Colon (tissue), 2 donors: ENCODE data around the gene SMARCC2.

ENCODE experiments used
- FAIRE-seq: peaks from 2 replicates; lab custom pipeline; 2012; peaks lifted over from hg19 to GRCh38; lab: Jason Lieb, UNC
- donor health status: control.
- donor health status: control.

Gene SMARCC2

DNA sequence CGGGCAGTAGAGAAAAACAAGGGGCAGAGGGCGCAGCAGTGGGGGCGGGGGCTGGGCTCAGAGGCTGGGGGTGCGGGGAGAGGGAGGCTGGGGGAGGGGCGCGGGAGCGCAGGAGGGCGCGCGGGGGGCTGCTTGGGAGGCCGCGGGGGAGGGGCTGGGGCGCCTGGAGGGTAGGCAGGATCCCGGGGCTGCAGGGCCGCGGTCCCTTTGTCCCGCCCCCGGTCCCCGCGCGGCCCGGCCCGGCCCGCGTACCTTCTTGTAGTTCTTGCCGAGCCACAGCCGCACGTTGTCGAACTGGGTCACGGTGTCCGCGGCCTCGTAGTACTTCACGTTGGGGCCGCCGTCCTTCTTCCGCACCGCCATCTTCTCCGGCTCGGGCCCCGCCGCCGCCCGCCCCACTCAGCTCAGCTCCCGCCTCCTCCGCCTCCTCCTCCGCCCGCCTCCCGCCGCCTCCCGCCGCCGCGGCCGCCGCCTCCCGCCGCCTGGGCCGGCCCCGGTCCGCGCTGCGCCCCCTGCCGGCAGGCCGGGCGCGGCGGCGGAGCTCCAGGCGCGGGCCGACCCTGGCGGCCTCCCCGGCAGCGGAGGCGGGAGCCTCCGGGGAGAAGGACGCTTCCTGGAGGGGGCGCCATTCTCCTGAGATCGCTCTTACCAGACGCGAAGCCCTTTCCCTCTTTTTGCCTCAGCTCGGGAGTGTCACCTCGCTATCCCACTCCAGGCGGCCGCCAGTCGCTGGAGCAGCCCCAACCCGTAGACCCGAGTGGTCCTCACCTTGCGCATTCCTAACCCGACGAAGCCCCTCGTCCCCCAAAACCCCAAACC is at the start of gene SMARCC2:
Gene SMARCC2 (minus strand): TSS at position 385 of the 819 bp plus-strand sequence. CDS start 22 bp downstream, at position 363.
- FAIRE-seq, result no peak

DNA sequence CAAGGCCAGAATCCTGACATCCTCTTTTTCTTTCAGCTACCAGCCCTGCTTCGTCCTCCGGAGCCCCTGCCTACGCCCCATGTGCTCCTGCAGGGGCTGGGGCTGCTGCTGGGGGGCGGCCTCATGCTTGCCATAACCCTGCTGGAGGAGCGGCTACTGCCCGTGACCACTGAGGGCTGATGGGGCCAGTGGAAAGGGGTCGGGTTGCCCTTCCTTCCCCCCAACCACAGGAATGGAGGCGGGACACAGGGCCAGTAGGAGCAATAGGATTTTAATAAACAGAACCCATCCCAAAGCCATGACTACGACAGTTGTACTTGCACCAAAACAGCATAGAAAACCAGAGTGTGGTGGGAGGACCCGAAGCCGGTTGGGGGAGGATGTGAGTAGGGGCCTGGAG is 48.3 kb upstream of the SMARCC2 start:
- FAIRE-seq, result no peak

DNA sequence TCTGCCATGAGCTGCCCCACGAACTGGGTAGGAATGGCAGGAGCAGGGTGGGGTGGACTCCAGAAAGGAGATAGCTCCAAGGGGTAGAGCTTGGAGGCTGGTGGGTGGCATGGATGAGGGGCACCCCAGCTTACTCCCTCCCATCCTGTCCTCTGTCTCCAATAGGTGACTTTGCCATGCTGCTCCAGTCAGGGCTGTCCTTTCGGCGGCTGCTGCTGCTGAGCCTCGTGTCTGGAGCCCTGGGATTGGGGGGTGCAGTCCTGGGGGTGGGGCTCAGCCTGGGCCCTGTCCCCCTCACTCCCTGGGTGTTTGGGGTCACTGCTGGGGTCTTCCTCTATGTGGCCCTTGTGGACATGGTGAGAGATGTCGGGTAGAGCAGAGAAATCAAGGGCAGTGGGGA is 47.7 kb upstream of the SMARCC2 start:
- FAIRE-seq, result no peak

DNA sequence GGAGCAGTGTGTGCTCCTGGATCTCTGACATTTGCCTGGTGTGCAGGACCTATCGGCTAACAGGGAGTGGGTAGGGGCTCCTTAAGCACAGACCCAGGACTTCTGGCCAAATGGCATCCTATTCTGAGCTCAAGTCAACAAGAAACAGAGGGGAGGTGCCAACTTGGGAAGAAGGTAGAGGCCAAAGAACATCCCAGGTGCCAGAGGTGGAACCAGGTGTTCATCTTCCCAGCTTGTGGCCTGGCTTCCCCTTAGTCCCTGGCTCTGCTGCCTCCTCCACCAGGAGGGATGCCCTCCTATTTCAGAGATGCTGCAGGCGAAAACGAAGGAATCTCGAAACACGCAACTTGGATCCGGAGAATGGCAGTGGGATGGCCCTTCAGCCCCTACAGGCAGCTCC is 46.8 kb upstream of the SMARCC2 start:
- no peak for FAIRE-seq

DNA sequence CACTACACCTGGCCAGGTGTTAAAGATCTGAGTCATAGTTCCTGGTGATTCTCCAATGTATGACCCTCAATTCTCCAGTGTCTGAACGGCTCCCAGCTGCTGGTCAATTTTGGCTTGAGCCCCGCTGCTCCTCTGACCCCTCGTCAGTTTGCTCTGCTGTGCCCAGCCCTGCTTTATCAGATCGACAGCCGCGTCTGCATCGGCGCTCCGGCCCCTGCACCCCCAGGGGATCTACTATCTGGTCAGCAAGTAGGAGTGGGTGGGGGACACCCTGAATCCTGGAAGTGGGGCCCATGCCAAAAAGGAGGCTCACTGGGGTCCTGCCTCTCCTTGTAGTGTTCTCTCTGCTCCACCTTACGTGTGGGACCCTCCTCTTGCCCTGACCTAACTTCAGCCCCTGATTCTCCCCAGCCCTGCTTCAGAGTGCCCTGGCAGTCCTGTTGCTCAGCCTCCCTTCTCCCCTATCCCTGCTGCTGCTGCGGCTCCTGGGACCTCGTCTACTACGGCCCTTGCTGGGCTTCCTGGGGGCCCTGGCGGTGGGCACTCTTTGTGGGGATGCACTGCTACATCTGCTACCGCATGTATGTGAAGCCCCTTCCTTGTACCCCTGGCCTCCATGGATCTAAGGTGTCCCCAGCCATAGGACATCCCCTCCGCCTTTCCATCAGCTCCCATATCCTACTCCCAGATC is 45.6 kb upstream of the SMARCC2 start:
- FAIRE-seq, result no peak

DNA sequence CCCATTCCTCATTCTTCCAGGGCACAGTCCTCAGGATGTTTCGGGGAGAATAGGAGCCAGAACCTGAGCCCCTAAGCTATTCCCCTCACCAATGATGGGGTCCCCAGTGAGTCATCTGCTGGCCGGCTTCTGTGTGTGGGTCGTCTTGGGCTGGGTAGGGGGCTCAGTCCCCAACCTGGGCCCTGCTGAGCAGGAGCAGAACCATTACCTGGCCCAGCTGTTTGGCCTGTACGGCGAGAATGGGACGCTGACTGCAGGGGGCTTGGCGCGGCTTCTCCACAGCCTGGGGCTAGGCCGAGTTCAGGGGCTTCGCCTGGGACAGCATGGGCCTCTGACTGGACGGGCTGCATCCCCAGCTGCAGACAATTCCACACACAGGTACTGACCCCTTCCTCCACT is 41.9 kb upstream of the SMARCC2 start:
- FAIRE-seq, result no peak

DNA sequence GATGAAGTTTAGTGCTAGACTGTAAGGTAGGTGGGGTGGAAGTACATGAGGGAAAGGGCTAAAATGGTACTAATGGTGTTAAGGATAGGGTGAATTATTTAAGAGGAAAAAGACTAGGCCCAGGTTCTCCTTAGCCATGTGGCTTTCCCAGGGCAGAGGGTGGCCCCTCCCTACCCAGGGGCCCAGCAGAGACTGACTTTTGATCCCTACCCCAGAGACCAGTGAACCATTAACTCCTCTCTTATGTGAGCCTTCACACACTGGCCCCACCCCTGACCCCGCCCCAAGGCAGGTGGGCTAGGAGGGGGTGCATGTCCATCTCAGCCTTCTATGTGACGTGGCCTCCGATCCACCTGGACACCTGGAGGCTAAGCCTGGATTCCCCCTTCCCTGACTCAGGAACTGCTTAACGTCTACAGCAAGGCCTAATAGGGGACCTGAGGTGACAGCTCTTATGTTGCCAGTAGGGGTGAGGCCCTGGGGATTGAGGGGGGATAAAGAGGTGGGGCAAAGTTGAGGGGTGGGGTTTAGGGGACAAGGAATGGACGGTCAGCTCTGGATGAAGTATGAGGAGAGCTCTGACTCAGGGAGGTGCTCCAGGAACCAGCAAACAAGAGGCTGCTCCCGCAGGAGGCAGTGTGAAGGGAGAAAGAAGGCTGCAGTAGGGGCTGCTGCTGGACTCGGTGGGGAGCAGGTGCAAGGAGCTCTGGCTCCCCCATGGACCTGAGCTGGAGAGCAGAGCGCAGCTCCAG is 41.3 kb upstream of the SMARCC2 start:
- FAIRE-seq, result no peak

DNA sequence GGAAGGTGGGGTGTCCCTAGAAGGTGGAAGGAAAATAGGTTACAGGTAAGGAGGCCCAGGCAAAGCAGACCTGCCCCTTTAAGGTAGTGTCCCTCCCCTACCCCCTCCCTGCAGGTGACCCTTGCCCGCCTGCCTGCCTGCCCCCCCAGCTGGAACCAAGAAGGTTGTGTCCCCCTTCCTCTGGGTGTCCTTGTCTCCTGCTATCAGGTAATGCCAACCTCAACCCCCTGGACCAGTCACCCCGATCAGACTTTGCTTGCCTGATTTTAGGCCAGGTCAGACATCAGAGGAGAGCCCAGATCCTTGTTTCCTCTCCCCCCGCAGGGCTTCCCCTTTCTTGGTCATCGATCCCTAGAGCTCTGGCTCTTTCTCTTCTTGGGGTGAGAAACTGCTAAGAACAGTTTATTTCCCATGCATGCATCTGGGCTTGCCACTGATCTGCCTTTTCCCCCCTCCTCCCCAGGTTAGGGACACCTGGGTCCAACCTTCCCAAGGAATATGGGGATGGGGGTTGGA is 40.7 kb upstream of the SMARCC2 start, which contains the start of gene SLC39A5:
Gene SLC39A5 (plus strand): TSS at position 136 of the 516 bp plus-strand sequence. CDS start 1,224 bp downstream, outside the sequence.
- FAIRE-seq, result no peak

DNA sequence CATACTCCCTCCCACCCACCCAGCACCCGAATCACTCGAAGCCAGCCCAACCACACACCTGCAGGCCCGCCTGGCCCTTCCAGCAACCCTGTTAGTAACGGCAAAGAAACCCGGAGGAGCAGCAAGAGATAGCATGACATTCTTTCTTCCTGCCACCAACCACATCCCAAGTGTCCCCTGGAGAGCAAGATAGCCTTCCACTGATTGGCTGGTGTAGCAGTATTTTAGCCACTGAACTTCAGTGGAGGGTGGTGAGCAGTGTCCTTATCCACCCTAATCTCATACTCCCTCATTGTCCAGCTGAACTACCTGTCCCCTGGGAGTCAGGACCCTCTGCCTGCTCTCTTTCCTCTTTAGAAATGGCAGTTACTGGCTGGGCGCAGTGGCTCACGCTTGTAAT is 39.8 kb upstream of the SMARCC2 start:
- no peak for FAIRE-seq

DNA sequence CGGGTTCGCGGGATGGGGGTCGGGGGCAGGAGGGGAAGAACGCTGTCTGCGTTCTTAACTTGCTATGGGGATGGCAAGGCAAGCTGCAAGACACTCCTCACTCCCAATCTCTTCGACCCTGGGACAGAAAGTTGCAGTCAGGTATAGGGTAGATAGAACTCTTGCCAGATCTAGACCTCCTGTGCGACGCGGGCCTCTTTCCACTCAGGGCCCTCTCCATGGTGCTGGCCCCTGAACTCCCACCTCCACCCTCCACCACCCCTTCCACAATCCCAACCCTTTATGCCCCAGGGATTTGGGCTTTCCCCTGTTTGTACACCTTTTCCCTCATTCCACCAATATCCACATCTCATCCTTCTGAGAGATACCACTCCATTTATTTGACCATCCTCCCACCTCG is 35.7 kb upstream of the SMARCC2 start:
- FAIRE-seq, result no peak

DNA sequence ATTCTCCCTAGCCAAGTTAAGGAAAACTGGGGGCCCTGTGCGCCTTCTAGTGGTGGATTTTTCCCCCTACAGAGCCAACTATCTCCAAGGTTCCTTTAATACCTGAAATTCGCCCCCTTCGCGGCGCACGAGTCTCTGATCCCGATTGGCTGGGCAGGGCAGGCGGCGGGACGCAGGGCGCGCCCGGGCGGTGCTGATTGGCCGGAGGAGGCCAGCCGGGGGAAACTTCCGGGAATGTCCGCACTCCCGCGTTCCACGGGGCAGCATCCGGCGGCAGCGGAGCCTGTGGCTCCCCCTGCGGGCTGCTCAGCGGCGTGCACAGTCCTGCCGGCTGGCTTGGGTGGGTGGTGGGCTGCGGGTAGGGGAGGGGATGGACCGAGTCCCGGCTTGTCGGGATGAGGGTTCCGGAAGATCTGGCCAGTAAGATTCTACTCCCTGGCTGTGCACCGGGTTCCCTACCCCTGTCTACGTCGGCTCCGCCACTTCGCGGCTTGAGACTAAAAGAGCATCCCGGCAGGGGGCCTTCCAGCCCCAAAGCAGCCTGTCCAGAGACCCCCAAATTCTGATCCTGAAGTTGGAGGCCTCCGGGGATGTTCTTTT is 34.9 kb upstream of the SMARCC2 start, which contains the start of gene NABP2:
Gene NABP2 (plus strand): TSS at position 241 of the 600 bp plus-strand sequence. CDS start 515 bp downstream, outside the sequence.
- FAIRE-seq, result peak; percentile 53

DNA sequence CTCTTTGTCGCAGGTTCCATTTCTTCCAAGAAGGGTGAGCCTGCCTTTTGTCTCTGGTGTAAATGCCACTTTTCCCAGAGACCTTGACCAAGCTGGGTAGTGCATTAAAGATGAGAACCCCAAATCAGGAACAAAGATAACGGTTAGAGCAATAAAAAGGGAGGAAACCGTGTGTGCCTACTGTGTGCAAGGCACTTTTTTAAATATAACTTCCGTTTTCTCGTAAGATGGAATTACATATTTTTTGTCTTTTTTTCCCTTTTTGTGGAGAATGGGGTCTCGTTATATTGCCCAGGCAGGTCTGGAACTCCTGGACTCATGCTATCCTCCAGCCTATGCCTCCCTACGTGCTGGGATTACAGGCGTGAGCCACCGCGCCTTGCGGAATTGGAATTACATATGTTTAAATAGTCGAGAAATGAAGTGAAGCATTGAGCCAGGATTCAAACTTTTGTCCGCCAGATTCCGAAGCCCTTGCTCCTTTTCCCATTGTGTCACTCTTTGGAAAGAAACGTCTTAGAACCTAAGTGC is 34.4 kb upstream of the SMARCC2 start:
- no peak for FAIRE-seq

DNA sequence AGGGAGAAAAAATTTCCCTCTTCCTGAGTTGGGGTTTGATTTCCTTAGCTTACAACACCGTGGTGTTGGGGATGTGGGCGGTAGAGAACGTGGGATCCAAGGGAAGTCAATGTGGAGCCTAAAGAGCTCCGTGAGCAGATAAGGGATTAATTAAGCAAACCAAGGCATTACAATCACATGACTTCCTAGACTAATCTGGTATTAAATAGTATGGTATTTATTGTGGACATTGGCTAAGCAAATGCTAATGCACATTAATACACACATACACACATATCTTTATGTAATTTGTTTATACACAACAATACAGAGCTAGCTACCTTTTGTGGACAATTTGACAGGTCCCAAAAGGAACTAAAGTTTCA is 33.2 kb upstream of the SMARCC2 start:
- no peak for FAIRE-seq

DNA sequence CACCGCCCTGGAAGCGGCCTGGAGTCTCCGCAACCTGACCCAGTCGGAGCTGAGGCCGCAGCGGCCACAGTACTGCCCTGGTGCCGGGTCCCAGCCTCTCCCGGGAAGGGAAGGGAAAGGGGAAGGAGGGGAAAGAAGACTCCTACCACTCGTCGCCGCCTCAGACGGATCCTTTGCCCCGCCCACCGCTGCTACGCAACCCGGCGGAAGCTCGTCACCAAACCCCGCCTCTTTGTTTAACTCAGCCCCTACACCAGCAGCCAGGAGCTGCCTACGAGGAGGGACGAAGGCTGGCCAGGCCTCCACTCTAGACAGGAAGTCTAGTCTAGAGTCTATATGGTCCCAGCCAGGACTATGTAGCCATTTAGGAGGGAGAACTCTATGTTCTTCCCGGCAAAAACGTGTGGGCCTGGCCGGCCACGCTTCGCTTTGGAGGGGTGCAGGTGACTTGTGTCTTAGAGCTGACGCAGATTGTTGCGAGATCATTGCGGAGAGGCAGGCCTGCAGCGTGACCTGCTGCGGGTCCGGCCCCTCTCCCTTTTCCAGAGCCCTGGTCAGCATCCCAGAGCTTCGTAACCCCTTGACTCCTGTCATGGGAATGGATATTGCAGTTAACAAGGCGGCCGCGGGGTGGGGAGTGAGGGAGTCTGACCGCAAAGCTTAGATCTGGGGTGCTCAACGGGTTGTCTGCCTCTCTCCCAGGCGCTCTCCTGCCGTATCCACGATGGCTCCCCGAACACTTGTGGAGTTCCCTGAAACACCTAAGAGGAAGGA is 32.7 kb upstream of the SMARCC2 start, which contains the start of gene RNF41:
Gene RNF41 (minus strand): TSS at position 166 of the 774 bp plus-strand sequence. CDS start 7,875 bp downstream, outside the sequence.
- FAIRE-seq, result no peak

DNA sequence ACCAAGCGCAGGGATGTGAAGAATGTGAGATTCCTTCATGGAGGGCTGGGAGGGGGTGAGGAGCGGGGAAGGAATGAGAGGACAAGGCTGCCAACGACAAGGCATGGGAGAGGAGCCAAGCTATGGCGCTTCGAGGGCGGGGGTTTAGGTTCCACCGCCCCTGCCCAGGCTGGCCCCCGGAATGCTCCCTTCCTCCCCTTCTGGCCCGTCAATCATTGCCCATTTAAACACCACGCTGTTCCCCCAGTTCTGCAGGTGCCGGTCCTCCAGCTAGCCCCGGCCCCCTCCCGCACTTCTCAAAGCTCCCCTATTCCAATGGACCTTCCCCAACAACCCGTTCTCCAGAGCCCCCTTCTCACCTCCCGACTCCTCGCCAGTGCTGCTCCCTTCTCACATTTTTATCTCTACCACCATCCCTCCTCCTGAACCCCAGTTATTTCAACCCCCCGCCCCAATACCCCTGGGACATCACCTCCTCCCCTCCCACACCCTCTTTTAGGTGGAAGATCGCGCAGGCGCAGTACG is 32.0 kb upstream of the SMARCC2 start:
- FAIRE-seq, result no peak

DNA sequence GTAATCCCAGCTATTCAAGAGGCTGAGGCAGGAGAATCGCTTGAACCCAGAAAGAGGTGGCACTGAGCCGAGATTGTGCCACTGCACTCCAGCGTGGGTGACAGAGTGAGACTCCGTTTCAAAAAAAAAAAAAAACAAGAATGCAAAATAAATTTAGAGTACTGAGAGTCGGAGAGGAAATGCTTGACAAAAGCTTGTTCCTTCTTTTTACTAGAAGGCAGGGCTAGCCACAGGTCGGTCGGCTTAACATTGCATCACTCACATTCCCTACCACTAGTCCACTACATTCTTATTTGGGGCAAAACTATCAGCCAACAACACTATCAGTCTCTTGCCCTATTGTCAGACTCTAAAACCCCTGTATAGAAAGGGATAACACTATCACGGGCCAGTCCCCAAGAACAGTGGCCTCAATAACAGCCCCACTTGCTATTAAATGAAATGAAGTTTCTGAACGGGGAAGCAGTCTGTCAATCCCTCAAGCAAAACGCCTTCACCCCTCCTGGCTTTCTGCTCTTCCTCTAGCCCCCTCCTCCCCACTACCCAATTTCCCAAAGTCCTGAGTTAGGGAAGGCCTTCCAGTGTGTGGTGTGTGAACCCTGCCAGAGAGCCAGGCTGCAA is 31.4 kb upstream of the SMARCC2 start:
- no peak for FAIRE-seq

DNA sequence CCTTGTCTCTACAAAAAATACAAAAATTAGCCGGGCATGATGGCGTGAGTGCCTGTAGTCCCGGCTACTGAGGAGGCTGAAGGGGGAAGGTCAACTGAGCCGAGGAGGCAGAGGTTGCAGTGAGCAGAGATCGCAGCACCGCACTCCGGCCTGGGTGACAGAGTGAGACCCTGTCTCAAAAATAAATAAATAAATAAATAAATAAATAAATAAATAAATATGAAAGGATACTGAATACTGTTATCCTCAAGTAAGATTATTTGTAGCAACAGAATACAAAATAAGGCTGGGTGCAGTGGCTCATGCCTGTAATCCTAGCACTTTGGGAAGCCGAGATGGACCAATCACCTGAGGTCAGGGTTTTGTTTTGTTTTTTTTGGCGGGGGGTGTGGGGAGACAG is 30.6 kb upstream of the SMARCC2 start:
- FAIRE-seq, result no peak

DNA sequence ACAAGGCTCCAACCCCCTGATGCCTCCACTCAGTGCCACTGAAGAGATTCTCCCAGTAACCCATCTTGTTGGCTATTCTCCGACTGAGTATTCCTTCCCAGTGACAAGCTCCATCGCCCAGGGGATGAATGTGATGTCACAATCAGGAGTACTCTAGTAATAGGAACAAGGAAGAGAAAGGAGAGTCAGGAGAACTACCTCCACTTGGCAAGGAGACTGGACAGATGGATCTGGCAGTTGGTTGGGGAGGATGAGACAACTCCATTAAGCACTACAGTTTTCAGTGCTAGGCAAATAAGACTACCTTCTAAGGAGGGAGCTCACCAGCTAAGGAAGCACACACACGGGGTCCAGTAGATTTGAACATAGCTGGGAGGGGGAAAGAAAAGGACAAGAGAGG is 27.2 kb upstream of the SMARCC2 start:
- no peak for FAIRE-seq

DNA sequence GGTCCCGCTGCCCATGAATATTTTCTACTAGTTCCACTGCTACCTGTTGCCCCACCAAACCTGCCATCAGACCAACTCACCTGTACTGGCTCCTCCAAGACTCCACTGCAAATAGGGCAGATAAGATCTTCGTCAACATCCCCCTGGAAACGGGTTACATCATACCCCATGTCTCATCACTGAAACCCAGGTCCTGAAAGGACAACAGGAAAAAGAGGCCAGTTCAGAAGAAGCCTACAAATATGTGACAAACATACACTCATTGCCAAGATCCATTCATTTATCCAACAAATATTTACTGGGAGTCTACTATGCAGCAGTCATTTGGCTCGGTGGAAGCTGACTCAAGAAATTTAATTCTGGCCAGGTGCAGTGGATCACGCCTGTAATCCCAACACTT is 24.6 kb upstream of the SMARCC2 start:
- no peak for FAIRE-seq

DNA sequence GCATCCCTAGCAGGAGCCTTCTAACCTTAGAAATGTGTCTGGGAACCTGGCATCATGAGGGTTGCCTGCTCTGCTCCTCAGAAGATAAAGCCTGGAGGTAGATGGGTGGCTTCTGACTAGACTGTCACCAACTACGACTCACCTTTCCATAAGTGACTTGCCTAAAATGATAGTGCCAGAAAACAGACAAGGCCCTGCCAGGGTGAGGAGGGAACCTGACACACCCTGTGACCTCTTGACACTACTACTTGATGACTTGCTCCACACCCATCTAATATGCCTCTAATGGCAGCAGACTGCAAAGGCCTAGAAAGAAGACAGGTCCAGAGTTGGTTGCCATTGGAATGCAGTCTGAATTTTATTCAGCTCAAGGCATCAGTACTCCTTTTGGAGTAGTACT is 23.1 kb upstream of the SMARCC2 start:
- no peak for FAIRE-seq
